Stimulated activated CD4-positive, alpha-beta T cell treated with anti-CD3 and anti-CD28 coated beads, Interleukin-4, amount 100 ng/mL, for 24 hours (primary cell): Measurements from ENCODE around the gene AGPS.

ENCODE experiments used
- DNase-seq: peaks from one replicate; pipeline ENCODE4 v3.0.0-alpha.2; 2020

Gene AGPS

DNA sequence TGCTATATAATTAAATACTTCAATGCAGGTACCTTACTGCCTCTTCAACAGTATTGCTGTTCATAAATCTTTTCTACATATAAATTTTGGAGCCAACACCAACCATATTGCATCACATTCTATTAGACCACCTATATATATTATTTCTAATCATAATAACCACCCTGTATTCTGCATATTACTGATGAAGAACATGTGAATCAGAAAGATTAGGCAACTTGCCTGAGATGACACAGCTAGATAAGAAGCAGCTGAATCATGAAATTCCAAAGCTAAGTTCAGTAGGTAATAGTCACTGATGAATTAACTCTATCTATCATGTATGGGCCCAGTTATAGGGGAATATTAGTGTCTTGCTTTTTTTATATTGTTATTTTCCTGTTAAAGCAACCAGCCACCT is 161.8 kb downstream of the AGPS start:
- no peak for DNase-seq

GRCh38 chr2:177556153-177556552 is 163.6 kb downstream of the AGPS start:
- DNase-seq: no peak

GRCh38 chr2:177557794-177558193 is 165.2 kb downstream of the AGPS start:
- no peak for DNase-seq

- DNase-seq: no peak
Observed at GRCh38 chr2:177559638-177560037, 167.1 kb downstream of the AGPS start.

DNA sequence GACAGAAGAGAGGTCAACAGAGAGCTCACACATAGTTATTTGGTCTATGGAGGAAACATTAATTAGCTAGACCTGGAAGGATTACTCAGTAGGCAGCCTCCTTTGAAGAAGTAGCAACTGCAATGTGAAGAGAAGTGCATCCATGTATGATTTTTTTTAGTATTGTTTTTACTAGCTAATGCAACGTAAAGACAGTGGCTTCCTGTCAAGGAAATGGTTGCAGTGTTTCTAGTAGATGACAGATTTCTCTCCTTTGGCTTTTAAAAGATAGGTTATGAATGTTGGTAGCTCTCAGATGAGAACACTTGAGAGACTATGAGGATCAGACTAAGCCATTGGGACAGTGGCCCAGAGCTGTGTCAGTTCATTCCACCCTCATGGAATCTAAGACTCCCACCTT is 175.8 kb downstream of the AGPS start:
- no peak for DNase-seq

DNA sequence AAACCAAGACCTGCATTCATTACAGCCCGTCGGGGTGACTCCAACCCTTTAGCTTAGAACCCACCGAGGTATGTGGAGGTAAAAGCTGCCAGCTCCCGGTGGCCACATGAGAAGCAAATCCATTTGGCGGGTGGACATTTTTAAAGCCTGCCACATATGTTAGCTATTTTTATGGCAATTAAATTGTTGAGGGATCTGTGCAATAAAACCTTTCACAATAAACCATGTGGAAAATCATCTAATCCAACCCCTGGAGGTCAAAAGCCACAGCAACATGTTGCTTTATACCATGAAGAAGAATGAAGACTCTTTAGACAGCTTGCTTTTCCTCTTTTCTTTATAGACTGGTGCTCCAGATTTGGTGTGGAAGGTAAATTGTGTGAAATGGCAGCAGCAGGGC is 176.3 kb downstream of the AGPS start:
- no peak for DNase-seq

- no peak for DNase-seq
Observed at GRCh38 chr2:177572236-177572671, 179.7 kb downstream of the AGPS start.

GRCh38 chr2:177573120-177573519 is 180.5 kb downstream of the AGPS start:
- DNase-seq: no peak

DNA sequence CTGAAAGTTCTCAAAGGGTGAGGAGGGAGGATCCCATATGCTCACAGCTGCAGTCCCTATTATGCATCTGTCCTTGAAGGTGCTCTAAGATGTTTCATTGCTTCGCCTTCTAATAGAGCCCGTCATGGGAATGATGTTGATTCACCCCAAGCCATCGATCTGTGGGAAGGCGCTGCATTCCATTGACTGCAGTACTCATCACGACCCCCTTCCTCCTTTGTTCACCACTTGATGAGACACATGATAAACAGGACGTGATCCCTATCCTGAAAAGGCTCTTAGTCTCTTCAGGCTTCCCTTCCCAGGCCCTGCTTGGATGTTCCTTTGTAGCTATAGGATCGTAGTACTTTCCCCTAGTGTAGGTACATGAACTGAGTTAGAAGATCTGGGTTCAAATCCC is 181.8 kb downstream of the AGPS start:
- no peak for DNase-seq

DNA sequence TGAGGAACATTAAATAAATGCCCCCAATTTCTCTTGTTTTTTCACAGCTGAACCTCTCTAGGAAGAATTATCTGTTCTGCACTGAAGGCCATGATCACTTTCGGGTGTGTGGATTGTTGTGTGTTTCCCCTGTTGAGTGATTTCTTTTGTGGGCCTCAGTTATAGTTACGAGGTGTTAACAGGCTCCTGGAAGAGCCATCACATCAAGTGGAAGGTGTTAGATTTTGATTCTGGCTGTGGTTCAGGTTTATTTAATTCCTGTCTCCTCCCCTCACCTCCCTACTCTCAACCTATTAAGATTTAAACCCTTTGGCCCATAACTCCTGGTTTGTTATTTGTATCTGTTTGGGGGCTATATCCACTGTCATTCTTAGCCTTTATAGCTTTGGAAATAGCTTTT is 182.8 kb downstream of the AGPS start:
- no peak for DNase-seq

DNA sequence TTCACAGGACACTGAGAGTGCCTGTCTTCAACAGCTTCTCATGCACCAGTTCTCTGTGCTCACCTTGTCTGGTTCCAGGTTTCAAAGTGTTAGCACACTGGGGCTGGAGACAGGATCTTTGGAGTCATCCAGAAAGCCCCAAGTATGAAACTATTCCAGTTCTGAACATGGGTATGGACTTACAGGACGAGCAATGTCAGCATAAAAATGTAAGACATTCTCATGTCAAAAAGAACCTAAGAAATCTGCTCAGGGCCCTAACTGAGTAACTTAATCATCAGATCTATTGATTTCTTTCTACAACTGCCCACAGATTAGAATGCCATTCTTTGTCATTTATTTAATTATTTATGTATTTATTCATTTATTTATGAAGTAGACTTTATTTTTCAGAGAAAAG is 184.5 kb downstream of the AGPS start:
- no peak for DNase-seq

GRCh38 chr2:177578454-177578853 is 185.9 kb downstream of the AGPS start:
- DNase-seq: no peak

DNA sequence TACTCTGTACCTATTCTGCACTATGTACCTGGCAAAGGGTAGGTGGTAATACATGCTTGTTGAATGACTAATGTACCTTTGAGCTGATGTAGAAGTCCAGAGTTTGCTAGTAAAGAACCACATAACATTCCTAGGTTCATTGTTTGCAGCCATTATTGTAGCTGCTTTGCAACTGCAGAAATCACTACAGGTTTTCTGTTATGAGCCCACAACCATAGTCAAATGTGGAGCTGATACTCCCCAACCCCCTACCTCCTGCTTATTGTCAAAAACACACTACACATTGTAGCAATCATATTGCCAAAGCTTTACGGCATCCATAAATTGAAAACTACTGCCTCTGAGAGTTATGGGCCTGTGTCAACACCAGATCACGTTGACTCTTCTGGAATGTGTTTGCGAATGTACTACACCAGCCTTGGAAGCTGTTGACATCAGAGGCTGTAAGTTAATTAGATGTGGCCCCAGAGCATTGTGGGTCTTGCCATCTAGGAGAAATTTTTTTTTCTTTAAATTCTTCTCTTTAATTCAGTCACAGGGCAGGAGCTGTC is 187.0 kb downstream of the AGPS start:
- DNase-seq: no peak

GRCh38 chr2:177582000-177582399 is 189.4 kb downstream of the AGPS start:
- DNase-seq: no peak

DNA sequence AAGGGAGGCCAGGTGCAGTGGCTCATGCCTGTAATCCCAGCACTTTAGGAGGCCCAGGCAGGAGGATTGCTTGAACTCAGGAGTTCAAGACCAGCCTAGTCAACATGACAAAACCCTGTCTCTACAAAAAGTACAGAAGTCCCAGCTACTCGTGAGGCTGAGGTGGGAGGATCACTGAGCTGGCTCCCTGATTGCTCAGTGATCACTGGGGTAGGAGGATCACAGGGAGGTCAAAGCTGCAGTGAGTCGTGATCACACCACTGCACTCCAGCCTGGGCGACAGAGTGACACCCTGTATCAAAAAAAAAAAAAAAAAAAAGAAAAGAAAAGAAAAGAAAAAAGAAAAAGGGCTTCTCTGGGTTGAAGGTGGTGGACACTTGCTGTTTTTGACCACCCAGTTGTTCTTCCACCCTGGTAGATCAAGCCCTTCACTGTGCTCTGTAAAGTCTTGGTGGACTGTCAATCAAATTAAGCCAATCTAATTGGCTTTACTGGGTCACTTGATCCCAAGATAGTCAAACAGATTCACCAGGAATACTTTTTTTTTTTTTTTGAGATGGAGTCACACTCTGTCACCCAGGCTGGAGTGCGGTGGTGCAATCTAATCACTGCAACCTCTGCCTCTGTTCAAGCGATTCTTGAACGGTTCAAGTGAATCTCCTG is 191.6 kb downstream of the AGPS start:
- no peak for DNase-seq

GRCh38 chr2:177585234-177585863 is 192.8 kb downstream of the AGPS start:
- DNase-seq: no peak

DNA sequence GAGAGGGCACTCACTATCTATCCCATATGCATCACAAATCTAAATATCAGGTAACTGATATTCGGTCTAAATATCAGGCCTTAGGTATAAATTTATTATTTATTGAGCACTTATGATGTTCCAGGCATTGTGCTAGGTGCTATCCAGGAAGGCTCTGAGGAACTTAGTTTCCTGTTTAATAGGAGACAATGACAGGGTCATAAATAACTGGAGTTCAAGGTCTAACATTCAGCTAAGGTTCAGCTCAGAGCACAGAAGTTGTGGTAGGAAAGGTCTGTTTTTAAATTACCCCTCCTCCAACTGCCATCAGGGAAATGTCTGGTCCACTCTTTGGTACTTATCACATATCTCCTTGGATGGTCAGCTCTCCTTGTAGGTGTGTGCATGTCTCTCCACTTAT is 193.6 kb downstream of the AGPS start:
- DNase-seq: no peak

GRCh38 chr2:177587371-177587770 is 194.8 kb downstream of the AGPS start:
- DNase-seq: no peak

DNA sequence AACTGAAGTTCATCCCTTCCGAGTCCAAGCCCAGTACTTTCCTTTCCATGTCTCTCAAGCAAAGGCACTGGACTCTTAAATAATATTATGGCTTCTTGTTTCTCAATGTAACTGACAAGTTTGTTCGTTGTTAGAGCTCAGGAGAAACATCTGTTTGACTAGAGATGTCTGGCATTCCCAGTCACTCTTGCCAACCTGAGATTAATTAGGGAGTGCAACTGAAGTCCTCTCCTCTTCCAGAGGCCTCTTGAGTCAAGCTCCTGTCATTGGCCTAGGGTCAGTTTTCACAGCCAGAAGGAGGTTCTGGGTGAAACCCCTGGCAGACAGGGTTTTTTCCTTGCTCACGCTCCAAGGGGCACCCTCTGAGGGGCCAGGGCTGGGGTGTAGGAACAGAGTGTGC is 196.1 kb downstream of the AGPS start:
- no peak for DNase-seq

- DNase-seq: no peak
Observed at GRCh38 chr2:177589186-177589585, 196.6 kb downstream of the AGPS start.

- no peak for DNase-seq
Observed at GRCh38 chr2:177592397-177592796, 199.8 kb downstream of the AGPS start.

GRCh38 chr2:177592945-177593344 is 200.4 kb downstream of the AGPS start:
- no peak for DNase-seq

DNA sequence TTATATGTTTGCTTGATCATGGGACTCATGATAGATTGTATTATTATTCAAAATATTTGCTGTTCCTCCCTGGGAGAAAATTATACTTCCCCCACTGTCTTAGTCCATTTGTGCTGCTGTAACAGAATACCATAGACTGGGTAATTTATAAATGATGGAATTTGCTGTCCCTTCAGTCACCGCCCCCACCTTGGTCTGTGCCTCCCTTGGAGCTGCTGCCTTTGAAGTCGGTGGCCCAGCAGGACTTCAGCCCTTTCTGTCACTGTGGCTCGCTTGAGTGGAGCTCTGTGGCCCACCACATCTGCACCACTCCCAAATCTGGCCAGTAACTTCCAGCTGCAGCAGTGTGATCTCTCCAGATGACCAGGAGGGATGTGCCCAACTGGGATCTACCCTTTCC is 200.8 kb downstream of the AGPS start:
- no peak for DNase-seq
